Measurements from ENCODE around the gene BFSP2.
"Not testable (repeated sequence)": the region's sequence is repeated elsewhere in the genome, so short reads cannot be mapped to it uniquely, and the experiment has no call there.

The BFSP2 gene

GRCh38 chr3:133469140-133469731 is 69.4 kb downstream of the BFSP2 start:
- no peak overlapping the region for H3K23ac ChIP-seq (ENCODE audit: low read depth, low read length, poor library complexity)
- H3K27me3 ChIP-seq (ENCODE audit: control insufficient read depth in 3 of 3, insufficient read depth in 3 of 3, low read depth in 1 of 3, low read length in 3 of 3) = peaks cover 0 to 9% (median 0%) of the 10 kb centered on the region in 3 experiments
- H4K8ac ChIP-seq (ENCODE audit: low read depth, low read length) = no peak overlapping the region
- no peak overlapping the region for H3K4me3 ChIP-seq (ENCODE audit: low read length in 2 of 2)
- H3K18ac ChIP-seq (ENCODE audit: low read length) = no peak overlapping the region
- no CpG with 5 or more reads among the region's 7 CpGs for WGBS, 2 donors (ENCODE audit: extremely low coverage in 2 of 2, insufficient read length in 2 of 2, insufficient replicate concordance in 1 of 2)
- no peaks in the 10 kb centered on the region for H3K9me3 ChIP-seq (replicated peaks in 1 of 2; ENCODE audit: control insufficient read depth in 2 of 2, insufficient read depth in 1 of 2, low read depth in 1 of 2, low read length in 2 of 2)
- H2AK5ac ChIP-seq (ENCODE audit: low read depth, low read length) = no peak overlapping the region
- no peak overlapping the region for H3K9ac ChIP-seq (ENCODE audit: low read depth, low read length, poor library complexity)
- H3K4me2 ChIP-seq (ENCODE audit: insufficient read depth, low read length, poor library complexity, severe bottlenecking) = no peak overlapping the region
- H2BK15ac ChIP-seq (ENCODE audit: low read length) = no peak overlapping the region
- H3K14ac ChIP-seq (ENCODE audit: low read length) = no peak overlapping the region
- no peak overlapping the region for H2BK12ac ChIP-seq (ENCODE audit: low read length)
- H2AFZ ChIP-seq (ENCODE audit: low read length) = no peak overlapping the region
- no peak for DNase-seq (ENCODE audit: low spot score)
- no peak overlapping the region for H2BK120ac ChIP-seq (ENCODE audit: low read depth, low read length)
- H2BK5ac ChIP-seq (ENCODE audit: low read length) = no peak overlapping the region
- no peak overlapping the region for H3K27ac ChIP-seq (replicated peaks; ENCODE audit: low read length)
- peaks cover 2 to 26% of the 10 kb centered on the region in 2 donors for H3K4me1 ChIP-seq (ENCODE audit: control insufficient read depth in 2 of 2, insufficient read depth in 1 of 2, low read depth in 1 of 2, low read length in 2 of 2)
- no peaks in the 10 kb centered on the region for H3K79me1 ChIP-seq (ENCODE audit: low read depth, low read length)
- no peak overlapping the region for H3K4ac ChIP-seq (ENCODE audit: low read length)
- H3K36me3 ChIP-seq (replicated peaks in 1 of 2; ENCODE audit: control insufficient read depth in 2 of 2, insufficient read depth in 2 of 2, low read length in 2 of 2) = no peaks in the 10 kb centered on the region
- no peak overlapping the region for H4K91ac ChIP-seq (ENCODE audit: low read depth, low read length, poor library complexity)

GRCh38 chr3:133472242-133472641 is 72.4 kb downstream of the BFSP2 start:
- Histone ChIP-seq H2AFZ (ENCODE audit: low read length) (no peak overlapping the region), H3K4ac (ENCODE audit: low read length) (peak overlapping the region; percentile 40), H3K18ac (ENCODE audit: low read length) (peak overlapping the region; percentile 90), H2BK12ac (ENCODE audit: low read length) (no peak overlapping the region), H3K23ac (ENCODE audit: low read depth, low read length, poor library complexity) (no peak overlapping the region), H3K27me3 (ENCODE audit: control insufficient read depth in 3 of 3, insufficient read depth in 3 of 3, low read depth in 1 of 3, low read length in 3 of 3) (peaks cover 0 to 9% (median 0%) of the 10 kb centered on the region in 3 experiments), H3K27ac (replicated peaks; ENCODE audit: low read length) (peak overlapping the region; percentile 45), H3K36me3 (replicated peaks in 1 of 2; ENCODE audit: control insufficient read depth in 2 of 2, insufficient read depth in 2 of 2, low read length in 2 of 2) (no peaks in the 10 kb centered on the region), H4K91ac (ENCODE audit: low read depth, low read length, poor library complexity) (no peak overlapping the region), H3K4me3 (ENCODE audit: low read length in 2 of 2) (no peak overlapping the region), H4K8ac (ENCODE audit: low read depth, low read length) (no peak overlapping the region), H3K9ac (ENCODE audit: low read depth, low read length, poor library complexity) (no peak overlapping the region), H3K9me3 (replicated peaks in 1 of 2; ENCODE audit: control insufficient read depth in 2 of 2, insufficient read depth in 1 of 2, low read depth in 1 of 2, low read length in 2 of 2) (no peaks in the 10 kb centered on the region), H2AK5ac (ENCODE audit: low read depth, low read length) (no peak overlapping the region), H2BK5ac (ENCODE audit: low read length) (no peak overlapping the region), H2BK120ac (ENCODE audit: low read depth, low read length) (peak overlapping the region; percentile 41), H2BK15ac (ENCODE audit: low read length) (no peak overlapping the region), H3K4me2 (ENCODE audit: insufficient read depth, low read length, poor library complexity, severe bottlenecking) (peak overlapping the region; percentile 27), H3K79me1 (ENCODE audit: low read depth, low read length) (no peaks in the 10 kb centered on the region), H3K4me1 (ENCODE audit: control insufficient read depth in 2 of 2, insufficient read depth in 1 of 2, low read depth in 1 of 2, low read length in 2 of 2) (peaks cover 2 to 33% of the 10 kb centered on the region in 2 donors), H3K14ac (ENCODE audit: low read length) (no peak overlapping the region)
- WGBS, 2 donors (ENCODE audit: extremely low coverage in 2 of 2, insufficient read length in 2 of 2, insufficient replicate concordance in 1 of 2) = no CpG with 5 or more reads among the region's 24 CpGs
- DNase-seq (ENCODE audit: low spot score) = no peak

- Histone ChIP-seq H4K91ac (ENCODE audit: low read depth, low read length, poor library complexity) (no peak overlapping the region), H4K8ac (ENCODE audit: low read depth, low read length) (no peak overlapping the region), H2BK5ac (ENCODE audit: low read length) (no peak overlapping the region), H3K9me3 (replicated peaks in 1 of 2; ENCODE audit: control insufficient read depth in 2 of 2, insufficient read depth in 1 of 2, low read depth in 1 of 2, low read length in 2 of 2) (no peaks in the 10 kb centered on the region), H3K4me1 (ENCODE audit: control insufficient read depth in 2 of 2, insufficient read depth in 1 of 2, low read depth in 1 of 2, low read length in 2 of 2) (peaks cover 2 to 31% of the 10 kb centered on the region in 2 donors), H2BK12ac (ENCODE audit: low read length) (no peak overlapping the region), H3K27me3 (ENCODE audit: control insufficient read depth in 3 of 3, insufficient read depth in 3 of 3, low read depth in 1 of 3, low read length in 3 of 3) (peaks cover 0 to 9% (median 0%) of the 10 kb centered on the region in 3 experiments), H3K36me3 (replicated peaks in 1 of 2; ENCODE audit: control insufficient read depth in 2 of 2, insufficient read depth in 2 of 2, low read length in 2 of 2) (no peaks in the 10 kb centered on the region), H2AK5ac (ENCODE audit: low read depth, low read length) (no peak overlapping the region), H3K4me2 (ENCODE audit: insufficient read depth, low read length, poor library complexity, severe bottlenecking) (no peak overlapping the region), H3K4ac (ENCODE audit: low read length) (no peak overlapping the region), H3K79me1 (ENCODE audit: low read depth, low read length) (no peaks in the 10 kb centered on the region), H2BK120ac (ENCODE audit: low read depth, low read length) (no peak overlapping the region), H3K18ac (ENCODE audit: low read length) (no peak overlapping the region), H3K23ac (ENCODE audit: low read depth, low read length, poor library complexity) (no peak overlapping the region), H3K14ac (ENCODE audit: low read length) (no peak overlapping the region), H2AFZ (ENCODE audit: low read length) (no peak overlapping the region), H3K27ac (replicated peaks; ENCODE audit: low read length) (peak overlapping the region; percentile 80), H3K9ac (ENCODE audit: low read depth, low read length, poor library complexity) (no peak overlapping the region), H2BK15ac (ENCODE audit: low read length) (no peak overlapping the region), H3K4me3 (ENCODE audit: low read length in 2 of 2) (no peak overlapping the region)
- DNase-seq (ENCODE audit: low spot score) = no peak
- no CpG with 5 or more reads among the region's 6 CpGs for WGBS, 2 donors (ENCODE audit: extremely low coverage in 2 of 2, insufficient read length in 2 of 2, insufficient replicate concordance in 1 of 2)
Observed at GRCh38 chr3:133472889-133473288, 73.0 kb downstream of the BFSP2 start.

GRCh38 chr3:133473472-133474191 is 73.8 kb downstream of the BFSP2 start:
- WGBS, 2 donors (ENCODE audit: extremely low coverage in 2 of 2, insufficient read length in 2 of 2, insufficient replicate concordance in 1 of 2) = no CpG with 5 or more reads among the region's 5 CpGs

More at GRCh38 chr3:133473472-133474191, 73.8 kb downstream of the BFSP2 start:
- H3K27me3 ChIP-seq (ENCODE audit: control insufficient read depth in 3 of 3, insufficient read depth in 3 of 3, low read depth in 1 of 3, low read length in 3 of 3); H4K8ac ChIP-seq (ENCODE audit: low read depth, low read length); H2BK120ac ChIP-seq (ENCODE audit: low read depth, low read length); DNase-seq (ENCODE audit: low spot score); H3K9ac ChIP-seq (ENCODE audit: low read depth, low read length, poor library complexity); H3K4ac ChIP-seq (ENCODE audit: low read length); H2BK5ac ChIP-seq (ENCODE audit: low read length); H4K91ac ChIP-seq (ENCODE audit: low read depth, low read length, poor library complexity); H3K14ac ChIP-seq (ENCODE audit: low read length); H2AK5ac ChIP-seq (ENCODE audit: low read depth, low read length); H2BK15ac ChIP-seq (ENCODE audit: low read length); H2BK12ac ChIP-seq (ENCODE audit: low read length); H3K9me3 ChIP-seq (replicated peaks in 1 of 2; ENCODE audit: control insufficient read depth in 2 of 2, insufficient read depth in 1 of 2, low read depth in 1 of 2, low read length in 2 of 2); H3K18ac ChIP-seq (ENCODE audit: low read length); H3K4me3 ChIP-seq (ENCODE audit: low read length in 2 of 2); H3K79me1 ChIP-seq (ENCODE audit: low read depth, low read length); H3K36me3 ChIP-seq (replicated peaks in 1 of 2; ENCODE audit: control insufficient read depth in 2 of 2, insufficient read depth in 2 of 2, low read length in 2 of 2); H3K23ac ChIP-seq (ENCODE audit: low read depth, low read length, poor library complexity); H3K4me2 ChIP-seq (ENCODE audit: insufficient read depth, low read length, poor library complexity, severe bottlenecking): not testable (repeated sequence)
- peak overlapping the region; percentile 94 for H3K27ac ChIP-seq (replicated peaks; ENCODE audit: low read length)
- peak overlapping the region; percentile 44 for H2AFZ ChIP-seq (ENCODE audit: low read length)
- peaks cover 2 to 36% of the 10 kb centered on the region in 2 donors for H3K4me1 ChIP-seq (ENCODE audit: control insufficient read depth in 2 of 2, insufficient read depth in 1 of 2, low read depth in 1 of 2, low read length in 2 of 2)

Measured in neuronal stem cell (in vitro differentiated cells).